Vagina (tissue), 2 donors: ENCODE measurements around the gene ARHGEF4. TPM values are rescaled to one million over a fixed set of nuclear protein-coding genes. Genes with fewer than 3 reads are reported as not detected.

ENCODE experiments used
- DNase-seq, 2 donors: peaks; one replicate each; pipeline ENCODE4 v3.0.0-alpha.2; 2017; ENCODE audit errors: extremely low spot score in 2 of 2
- H3K27ac ChIP-seq: fragments of 200-600 bp; sonication (generic); one replicate; pipeline ENCODE4 v1.5.1; 2019
- H3K27me3 ChIP-seq: fragments of 200-600 bp; sonication (generic); one replicate; pipeline ENCODE4 v1.5.1; 2019
- H3K36me3 ChIP-seq, 2 donors: fragments of 200-600 bp; sonication (generic); one replicate each; pipeline ENCODE4 v1.5.1; 2017 to 2019
- H3K4me1 ChIP-seq: fragments of 200-600 bp; sonication (generic); one replicate; pipeline ENCODE4 v1.5.1; 2019
- H3K4me3 ChIP-seq, 2 donors: fragments of 200-600 bp; sonication (generic); 1 replicate in 1 of 2; 2 replicates in 1 of 2; pipeline ENCODE4 v1.5.1; 2016 to 2019
- H3K9me3 ChIP-seq: fragments of 200-600 bp; sonication (generic); one replicate; pipeline ENCODE4 v1.5.1; 2019
- POLR2A ChIP-seq, 2 donors: fragments of 450-650 bp; IDR thresholded peaks; one replicate each; pipeline ENCODE4 v1.6.1; 2017; ENCODE audit warnings: antibody characterized with exemption in 2 of 2, mild to moderate bottlenecking in 2 of 2, moderate library complexity in 2 of 2
- POLR2AphosphoS5 ChIP-seq, 2 donors: sonication (generic); formaldehyde crosslinking; IDR thresholded peaks; one replicate each; pipeline ENCODE4 v1.9.0; 2017; ENCODE audit warnings: antibody characterized with exemption in 2 of 2, mild to moderate bottlenecking in 2 of 2, low read depth in 1 of 2; ENCODE audit not compliant: insufficient read depth in 1 of 2
- intact Hi-C: fragments of 100-400 bp; cut with DNase I; formaldehyde crosslinking; loops from one replicate; pipeline ENCODE4 v1.15.1; 2023
- total RNA-seq: library from RNA; depleted of rRNA; stranded (reverse); fragments of >200 nt; gene quantifications from one replicate; pipeline ENCODE4 v1.2.3, GENCODE V29; 2016
- TF ChIP-seq, protein P1 (sequence below), 3 experiments: fragments of 450-650 bp in 2 of 3; fragments of 200-600 bp in 1 of 3; sonication (generic) in 1 of 3; IDR thresholded peaks; one replicate each; pipeline ENCODE4 v1.5.1; 2017 to 2019; ENCODE audit warnings: antibody characterized with exemption in 3 of 3, mild to moderate bottlenecking in 2 of 3, moderate library complexity in 2 of 3

ARHGEF4 gene
- total RNA-seq, 1 donor from 2014 or later = 116 TPM

DNA sequence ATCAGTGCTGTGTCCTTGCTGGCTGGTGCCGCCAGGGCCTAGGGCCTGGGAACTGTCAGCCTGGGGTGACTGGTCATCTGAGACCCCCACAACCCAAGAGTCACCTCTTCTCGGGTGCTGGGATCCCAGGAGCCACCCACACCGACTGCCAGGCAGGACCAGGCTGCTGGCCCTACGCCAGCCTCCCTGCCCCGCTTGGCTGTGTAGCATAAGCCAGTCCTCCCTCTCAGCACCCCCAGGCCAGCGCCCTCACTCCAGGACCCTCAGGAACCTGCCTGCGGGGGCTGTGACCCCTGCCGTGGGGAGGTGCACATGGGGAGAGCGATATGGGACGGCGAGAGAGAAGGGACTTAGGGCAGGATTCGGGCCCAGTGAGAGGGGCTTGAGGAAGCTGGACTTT is 9.5 kb downstream of the ARHGEF4 start:
- Histone ChIP-seq H3K36me3 (no peaks in the 10 kb centered on the region), H3K9me3 (no peaks in the 10 kb centered on the region), H3K4me1 (no peaks in the 10 kb centered on the region), H3K4me3 (no peak overlapping the region), H3K27ac (no peak overlapping the region), H3K27me3 (no peaks in the 10 kb centered on the region)
- DNase-seq = no peak
- intact Hi-C loops = no loop called here
- no peak for TF ChIP-seq POLR2A (IDR thresholded peaks at IDR 0.05)
- TF ChIP-seq POLR2AphosphoS5 (IDR thresholded peaks at IDR 0.05; ENCODE audit: insufficient read depth in 1 of 2, low read depth in 1 of 2) = no peak
- TF ChIP-seq, protein P1, sequence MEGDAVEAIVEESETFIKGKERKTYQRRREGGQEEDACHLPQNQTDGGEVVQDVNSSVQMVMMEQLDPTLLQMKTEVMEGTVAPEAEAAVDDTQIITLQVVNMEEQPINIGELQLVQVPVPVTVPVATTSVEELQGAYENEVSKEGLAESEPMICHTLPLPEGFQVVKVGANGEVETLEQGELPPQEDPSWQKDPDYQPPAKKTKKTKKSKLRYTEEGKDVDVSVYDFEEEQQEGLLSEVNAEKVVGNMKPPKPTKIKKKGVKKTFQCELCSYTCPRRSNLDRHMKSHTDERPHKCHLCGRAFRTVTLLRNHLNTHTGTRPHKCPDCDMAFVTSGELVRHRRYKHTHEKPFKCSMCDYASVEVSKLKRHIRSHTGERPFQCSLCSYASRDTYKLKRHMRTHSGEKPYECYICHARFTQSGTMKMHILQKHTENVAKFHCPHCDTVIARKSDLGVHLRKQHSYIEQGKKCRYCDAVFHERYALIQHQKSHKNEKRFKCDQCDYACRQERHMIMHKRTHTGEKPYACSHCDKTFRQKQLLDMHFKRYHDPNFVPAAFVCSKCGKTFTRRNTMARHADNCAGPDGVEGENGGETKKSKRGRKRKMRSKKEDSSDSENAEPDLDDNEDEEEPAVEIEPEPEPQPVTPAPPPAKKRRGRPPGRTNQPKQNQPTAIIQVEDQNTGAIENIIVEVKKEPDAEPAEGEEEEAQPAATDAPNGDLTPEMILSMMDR (IDR thresholded peaks at IDR 0.05) = no peak

DNA sequence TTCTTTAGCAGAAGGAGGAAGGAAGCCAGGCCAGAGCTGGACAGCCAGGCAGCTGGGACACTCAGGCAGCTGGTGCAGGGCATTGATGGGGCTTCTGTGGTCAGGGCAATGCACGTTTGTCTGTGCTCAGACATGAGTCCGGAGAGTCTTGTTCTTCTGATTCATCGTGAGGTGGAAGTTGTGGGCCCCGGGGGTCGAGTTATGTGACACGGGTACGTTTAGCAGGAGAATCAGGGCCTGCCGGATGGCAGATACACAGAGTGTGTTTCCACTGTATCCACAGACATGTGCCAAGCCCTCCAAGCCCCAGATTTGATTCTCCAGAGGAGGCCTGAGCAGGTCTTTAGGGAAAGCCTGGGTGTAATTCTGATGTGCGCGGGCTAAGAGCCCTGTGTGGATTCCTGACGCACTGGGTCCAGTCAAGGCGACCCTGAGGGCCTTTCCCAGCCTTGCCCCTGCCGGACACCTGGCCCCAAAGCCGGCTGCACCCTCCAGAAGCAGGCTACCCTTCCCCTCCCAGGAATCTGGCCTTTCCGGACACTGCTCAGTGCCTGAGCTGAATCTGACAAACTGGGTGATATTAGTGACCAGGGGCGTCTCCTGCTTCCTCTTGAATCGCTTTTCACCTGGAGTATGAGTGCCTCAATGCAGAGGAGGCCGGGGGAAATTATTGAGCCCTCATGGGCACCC is 10.1 kb downstream of the ARHGEF4 start:
- intact Hi-C loops = no loop called here
- TF ChIP-seq, protein P1 (IDR thresholded peaks at IDR 0.05) = no peak
- TF ChIP-seq POLR2AphosphoS5 (IDR thresholded peaks at IDR 0.05; ENCODE audit: insufficient read depth in 1 of 2, low read depth in 1 of 2) (no peak), POLR2A (IDR thresholded peaks at IDR 0.05) (no peak)

DNA sequence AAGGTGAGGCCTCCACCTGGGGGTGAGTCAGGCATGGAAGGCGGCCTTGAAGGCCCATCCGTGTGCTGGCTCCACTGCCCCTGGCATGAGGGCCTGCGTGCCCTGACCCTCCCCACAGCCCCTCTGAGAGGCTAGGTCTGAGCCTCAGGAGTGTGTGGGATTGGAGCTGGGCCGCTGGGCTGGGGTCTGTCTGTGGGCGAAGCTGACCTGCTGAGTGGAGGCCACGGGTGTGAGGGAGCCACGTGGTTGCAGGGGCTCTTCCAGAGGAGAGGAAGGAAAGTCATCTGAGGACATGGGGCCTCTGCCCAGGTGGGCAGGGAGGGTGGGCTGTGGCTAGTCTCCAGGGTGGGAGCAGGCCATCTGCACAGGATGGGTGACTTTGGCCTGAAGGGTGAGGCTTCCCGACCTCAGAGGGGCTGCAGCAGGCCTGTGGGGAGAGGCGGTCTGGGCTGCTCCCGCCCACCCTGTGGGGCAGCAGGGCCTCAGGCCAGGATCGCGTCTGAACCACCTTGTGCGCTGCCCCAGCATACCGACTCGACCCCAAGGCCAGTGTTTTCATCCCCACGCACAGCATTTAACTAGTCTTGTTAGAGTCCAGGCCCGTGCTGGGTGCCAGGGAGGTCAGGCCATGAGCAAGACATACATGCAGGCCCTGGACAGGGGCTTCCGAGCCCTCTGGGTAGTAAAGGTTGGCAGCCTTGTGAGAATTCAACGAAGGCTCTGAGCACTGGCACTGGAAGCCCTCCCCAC is 11.2 kb downstream of the ARHGEF4 start:
- Histone ChIP-seq H3K36me3 (no peaks in the 10 kb centered on the region), H3K27me3 (no peaks in the 10 kb centered on the region), H3K27ac (no peak overlapping the region), H3K9me3 (no peaks in the 10 kb centered on the region), H3K4me3 (no peak overlapping the region), H3K4me1 (peaks cover 5% of the 10 kb centered on the region)
- DNase-seq = no peak
- TF ChIP-seq, protein P1 (IDR thresholded peaks at IDR 0.05) = no peak
- no peak for TF ChIP-seq POLR2A (IDR thresholded peaks at IDR 0.05)
- no peak for TF ChIP-seq POLR2AphosphoS5 (IDR thresholded peaks at IDR 0.05; ENCODE audit: insufficient read depth in 1 of 2, low read depth in 1 of 2)
- intact Hi-C loops = no loop called here

More for the DNA sequence above, 10.1 kb downstream of the ARHGEF4 start:
- no peak for DNase-seq
- H3K27me3 ChIP-seq = no peaks in the 10 kb centered on the region
- no peaks in the 10 kb centered on the region for H3K9me3 ChIP-seq
- no peaks in the 10 kb centered on the region for H3K36me3 ChIP-seq
- H3K4me3 ChIP-seq = no peak overlapping the region
- no peaks in the 10 kb centered on the region for H3K4me1 ChIP-seq
- H3K27ac ChIP-seq = no peak overlapping the region

DNA sequence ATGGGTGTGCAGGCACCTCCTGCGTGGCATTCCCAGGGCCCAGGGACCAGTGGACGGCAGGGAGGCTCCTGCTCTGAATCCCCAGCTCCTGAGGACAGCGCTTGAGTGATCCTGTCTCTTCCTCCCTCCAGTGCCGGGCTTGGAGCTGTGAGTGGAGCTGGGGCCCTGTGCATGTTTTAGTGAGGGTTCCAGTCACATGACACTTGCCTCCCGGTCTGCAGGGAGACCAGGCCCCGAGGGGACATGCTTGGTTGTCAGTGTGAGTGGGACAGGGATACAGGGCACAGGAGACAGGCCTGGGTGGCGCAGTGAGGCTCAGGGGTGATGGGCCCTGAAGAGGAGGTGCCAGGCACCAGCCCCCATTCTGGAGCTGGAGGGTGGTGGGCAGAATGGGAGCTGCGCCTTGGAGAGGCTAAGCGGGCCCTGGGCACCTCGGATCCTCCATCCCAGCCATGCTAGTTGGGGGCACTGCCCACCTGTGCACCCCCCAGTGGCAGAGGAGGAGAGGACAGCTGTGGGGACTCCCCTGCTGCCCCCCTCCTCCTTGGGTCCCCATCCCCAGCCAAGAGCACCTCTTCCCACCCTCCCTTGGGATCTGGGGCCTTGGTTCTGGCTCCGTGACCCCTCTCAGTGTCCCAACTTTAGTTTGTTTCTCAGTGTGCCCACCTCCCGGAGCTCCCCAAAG is 12.0 kb downstream of the ARHGEF4 start:
- intact Hi-C loops = no loop called here
- no peak for DNase-seq
- Histone ChIP-seq H3K27ac (no peak overlapping the region), H3K27me3 (no peaks in the 10 kb centered on the region), H3K4me1 (peaks cover 5% of the 10 kb centered on the region), H3K4me3 (no peak overlapping the region), H3K9me3 (no peaks in the 10 kb centered on the region), H3K36me3 (no peaks in the 10 kb centered on the region)
- no peak for TF ChIP-seq POLR2A (IDR thresholded peaks at IDR 0.05)
- TF ChIP-seq POLR2AphosphoS5 (IDR thresholded peaks at IDR 0.05; ENCODE audit: insufficient read depth in 1 of 2, low read depth in 1 of 2) = no peak
- TF ChIP-seq, protein P1 (IDR thresholded peaks at IDR 0.05) = no peak
